ENCODE results near the gene TYW1B. TPM values are rescaled to one million over a fixed set of nuclear protein-coding genes. Genes with fewer than 3 reads are reported as not detected.
"Not testable (repeated sequence)": the region's sequence is repeated elsewhere in the genome, so short reads cannot be mapped to it uniquely, and the experiment has no call there.

The TYW1B gene
- total RNA-seq, 1 experiment from 2014 or later = 1.7 TPM

- CTCF ChIA-PET = no interaction called here
- BruUV-seq (replicated peaks) = no TSS peak
- H3K9me3 Mint-ChIP-seq (ENCODE audit: low read depth, unreplicated experiment) = no peaks in the 10 kb centered on the region
- H3K36me3 Mint-ChIP-seq (ENCODE audit: insufficient read depth, unreplicated experiment) = no peaks in the 10 kb centered on the region
- no peak for TF ChIP-seq CTCF (IDR thresholded peaks at IDR 0.05; ENCODE audit: unreplicated experiment)
- no peaks in the 10 kb centered on the region for H3K27me3 Mint-ChIP-seq (ENCODE audit: unreplicated experiment)
- DNase-seq = no peak
- H3K27ac Mint-ChIP-seq (ENCODE audit: unreplicated experiment) = no peak overlapping the region
- no peaks in the 10 kb centered on the region for H3K4me1 Mint-ChIP-seq (ENCODE audit: low read depth, unreplicated experiment)
- no peak overlapping the region for H3K4me3 Mint-ChIP-seq (ENCODE audit: low read depth, unreplicated experiment)
- intact Hi-C loops (cut with micrococcal nuclease; ENCODE audit: unreplicated experiment) = no loop called here
Measured at GRCh38 chr7:72577107-72577506, 250.9 kb downstream of the TYW1B start.

- BruUV-seq (replicated peaks); H3K9me3 Mint-ChIP-seq (ENCODE audit: low read depth, unreplicated experiment); DNase-seq; CTCF ChIA-PET; H3K27me3 Mint-ChIP-seq (ENCODE audit: unreplicated experiment); H3K4me1 Mint-ChIP-seq (ENCODE audit: low read depth, unreplicated experiment); H3K4me3 Mint-ChIP-seq (ENCODE audit: low read depth, unreplicated experiment); H3K27ac Mint-ChIP-seq (ENCODE audit: unreplicated experiment); H3K36me3 Mint-ChIP-seq (ENCODE audit: insufficient read depth, unreplicated experiment); intact Hi-C loops (cut with micrococcal nuclease; ENCODE audit: unreplicated experiment): not testable (repeated sequence)
Measured at GRCh38 chr7:72561988-72562387, 266.0 kb downstream of the TYW1B start.

- H3K4me1 Mint-ChIP-seq (ENCODE audit: low read depth, unreplicated experiment); H3K27me3 Mint-ChIP-seq (ENCODE audit: unreplicated experiment); CTCF ChIA-PET; DNase-seq; intact Hi-C loops (cut with micrococcal nuclease; ENCODE audit: unreplicated experiment); H3K4me3 Mint-ChIP-seq (ENCODE audit: low read depth, unreplicated experiment); H3K27ac Mint-ChIP-seq (ENCODE audit: unreplicated experiment); H3K9me3 Mint-ChIP-seq (ENCODE audit: low read depth, unreplicated experiment); H3K36me3 Mint-ChIP-seq (ENCODE audit: insufficient read depth, unreplicated experiment); BruUV-seq (replicated peaks): not testable (repeated sequence)
Measured at GRCh38 chr7:72559546-72559945, 268.5 kb downstream of the TYW1B start.

- H3K27ac Mint-ChIP-seq (ENCODE audit: unreplicated experiment); CTCF ChIA-PET; BruUV-seq (replicated peaks); H3K4me3 Mint-ChIP-seq (ENCODE audit: low read depth, unreplicated experiment); H3K4me1 Mint-ChIP-seq (ENCODE audit: low read depth, unreplicated experiment); H3K9me3 Mint-ChIP-seq (ENCODE audit: low read depth, unreplicated experiment); intact Hi-C loops (cut with micrococcal nuclease; ENCODE audit: unreplicated experiment); DNase-seq; H3K36me3 Mint-ChIP-seq (ENCODE audit: insufficient read depth, unreplicated experiment); H3K27me3 Mint-ChIP-seq (ENCODE audit: unreplicated experiment): not testable (repeated sequence)
Measured at GRCh38 chr7:72556733-72557132, 271.3 kb downstream of the TYW1B start.

GRCh38 chr7:72555238-72555637 lies 272.8 kb downstream of the TYW1B start:
- H3K27ac Mint-ChIP-seq (ENCODE audit: unreplicated experiment); CTCF ChIA-PET; H3K4me3 Mint-ChIP-seq (ENCODE audit: low read depth, unreplicated experiment); H3K9me3 Mint-ChIP-seq (ENCODE audit: low read depth, unreplicated experiment); intact Hi-C loops (cut with micrococcal nuclease; ENCODE audit: unreplicated experiment); DNase-seq; H3K4me1 Mint-ChIP-seq (ENCODE audit: low read depth, unreplicated experiment); H3K27me3 Mint-ChIP-seq (ENCODE audit: unreplicated experiment); BruUV-seq (replicated peaks); H3K36me3 Mint-ChIP-seq (ENCODE audit: insufficient read depth, unreplicated experiment): not testable (repeated sequence)

GRCh38 chr7:72554401-72554800 lies 273.6 kb downstream of the TYW1B start:
- CTCF ChIA-PET; H3K9me3 Mint-ChIP-seq (ENCODE audit: low read depth, unreplicated experiment); H3K4me1 Mint-ChIP-seq (ENCODE audit: low read depth, unreplicated experiment); H3K27ac Mint-ChIP-seq (ENCODE audit: unreplicated experiment); H3K27me3 Mint-ChIP-seq (ENCODE audit: unreplicated experiment); BruUV-seq (replicated peaks); DNase-seq; H3K4me3 Mint-ChIP-seq (ENCODE audit: low read depth, unreplicated experiment); H3K36me3 Mint-ChIP-seq (ENCODE audit: insufficient read depth, unreplicated experiment); intact Hi-C loops (cut with micrococcal nuclease; ENCODE audit: unreplicated experiment): not testable (repeated sequence)

- DNase-seq; H3K4me1 Mint-ChIP-seq (ENCODE audit: low read depth, unreplicated experiment); H3K27me3 Mint-ChIP-seq (ENCODE audit: unreplicated experiment); CTCF ChIA-PET; H3K36me3 Mint-ChIP-seq (ENCODE audit: insufficient read depth, unreplicated experiment); intact Hi-C loops (cut with micrococcal nuclease; ENCODE audit: unreplicated experiment); BruUV-seq (replicated peaks); H3K4me3 Mint-ChIP-seq (ENCODE audit: low read depth, unreplicated experiment); H3K9me3 Mint-ChIP-seq (ENCODE audit: low read depth, unreplicated experiment); H3K27ac Mint-ChIP-seq (ENCODE audit: unreplicated experiment): not testable (repeated sequence)
Measured at GRCh38 chr7:72550454-72550853, 277.5 kb downstream of the TYW1B start.

- H3K4me3 Mint-ChIP-seq (ENCODE audit: low read depth, unreplicated experiment); H3K27ac Mint-ChIP-seq (ENCODE audit: unreplicated experiment); intact Hi-C loops (cut with micrococcal nuclease; ENCODE audit: unreplicated experiment); CTCF ChIA-PET; H3K27me3 Mint-ChIP-seq (ENCODE audit: unreplicated experiment); DNase-seq; H3K9me3 Mint-ChIP-seq (ENCODE audit: low read depth, unreplicated experiment); H3K4me1 Mint-ChIP-seq (ENCODE audit: low read depth, unreplicated experiment); BruUV-seq (replicated peaks); H3K36me3 Mint-ChIP-seq (ENCODE audit: insufficient read depth, unreplicated experiment): not testable (repeated sequence)
Measured at GRCh38 chr7:72546586-72547237, 281.3 kb downstream of the TYW1B start.

GRCh38 chr7:72544531-72544930 lies 283.5 kb downstream of the TYW1B start:
- H3K4me1 Mint-ChIP-seq (ENCODE audit: low read depth, unreplicated experiment); H3K4me3 Mint-ChIP-seq (ENCODE audit: low read depth, unreplicated experiment); intact Hi-C loops (cut with micrococcal nuclease; ENCODE audit: unreplicated experiment); H3K36me3 Mint-ChIP-seq (ENCODE audit: insufficient read depth, unreplicated experiment); H3K27ac Mint-ChIP-seq (ENCODE audit: unreplicated experiment); H3K27me3 Mint-ChIP-seq (ENCODE audit: unreplicated experiment); BruUV-seq (replicated peaks); DNase-seq; H3K9me3 Mint-ChIP-seq (ENCODE audit: low read depth, unreplicated experiment); CTCF ChIA-PET: not testable (repeated sequence)

Data from Calu3 (cell line).